ENCODE results near the gene HS3ST6.
"Not testable (repeated sequence)": the region's sequence is repeated elsewhere in the genome, so short reads cannot be mapped to it uniquely, and the experiment has no call there.

Gene HS3ST6

GRCh38 chr16:1944612-1945199, 26.5 kb upstream of the HS3ST6 start:
- H3K27ac ChIP-seq: no peak overlapping the region
- TF ChIP-seq, protein P1, sequence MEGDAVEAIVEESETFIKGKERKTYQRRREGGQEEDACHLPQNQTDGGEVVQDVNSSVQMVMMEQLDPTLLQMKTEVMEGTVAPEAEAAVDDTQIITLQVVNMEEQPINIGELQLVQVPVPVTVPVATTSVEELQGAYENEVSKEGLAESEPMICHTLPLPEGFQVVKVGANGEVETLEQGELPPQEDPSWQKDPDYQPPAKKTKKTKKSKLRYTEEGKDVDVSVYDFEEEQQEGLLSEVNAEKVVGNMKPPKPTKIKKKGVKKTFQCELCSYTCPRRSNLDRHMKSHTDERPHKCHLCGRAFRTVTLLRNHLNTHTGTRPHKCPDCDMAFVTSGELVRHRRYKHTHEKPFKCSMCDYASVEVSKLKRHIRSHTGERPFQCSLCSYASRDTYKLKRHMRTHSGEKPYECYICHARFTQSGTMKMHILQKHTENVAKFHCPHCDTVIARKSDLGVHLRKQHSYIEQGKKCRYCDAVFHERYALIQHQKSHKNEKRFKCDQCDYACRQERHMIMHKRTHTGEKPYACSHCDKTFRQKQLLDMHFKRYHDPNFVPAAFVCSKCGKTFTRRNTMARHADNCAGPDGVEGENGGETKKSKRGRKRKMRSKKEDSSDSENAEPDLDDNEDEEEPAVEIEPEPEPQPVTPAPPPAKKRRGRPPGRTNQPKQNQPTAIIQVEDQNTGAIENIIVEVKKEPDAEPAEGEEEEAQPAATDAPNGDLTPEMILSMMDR (IDR thresholded peaks at IDR 0.05): no peak
- no peak overlapping the region for H3K4me3 ChIP-seq

DNA sequence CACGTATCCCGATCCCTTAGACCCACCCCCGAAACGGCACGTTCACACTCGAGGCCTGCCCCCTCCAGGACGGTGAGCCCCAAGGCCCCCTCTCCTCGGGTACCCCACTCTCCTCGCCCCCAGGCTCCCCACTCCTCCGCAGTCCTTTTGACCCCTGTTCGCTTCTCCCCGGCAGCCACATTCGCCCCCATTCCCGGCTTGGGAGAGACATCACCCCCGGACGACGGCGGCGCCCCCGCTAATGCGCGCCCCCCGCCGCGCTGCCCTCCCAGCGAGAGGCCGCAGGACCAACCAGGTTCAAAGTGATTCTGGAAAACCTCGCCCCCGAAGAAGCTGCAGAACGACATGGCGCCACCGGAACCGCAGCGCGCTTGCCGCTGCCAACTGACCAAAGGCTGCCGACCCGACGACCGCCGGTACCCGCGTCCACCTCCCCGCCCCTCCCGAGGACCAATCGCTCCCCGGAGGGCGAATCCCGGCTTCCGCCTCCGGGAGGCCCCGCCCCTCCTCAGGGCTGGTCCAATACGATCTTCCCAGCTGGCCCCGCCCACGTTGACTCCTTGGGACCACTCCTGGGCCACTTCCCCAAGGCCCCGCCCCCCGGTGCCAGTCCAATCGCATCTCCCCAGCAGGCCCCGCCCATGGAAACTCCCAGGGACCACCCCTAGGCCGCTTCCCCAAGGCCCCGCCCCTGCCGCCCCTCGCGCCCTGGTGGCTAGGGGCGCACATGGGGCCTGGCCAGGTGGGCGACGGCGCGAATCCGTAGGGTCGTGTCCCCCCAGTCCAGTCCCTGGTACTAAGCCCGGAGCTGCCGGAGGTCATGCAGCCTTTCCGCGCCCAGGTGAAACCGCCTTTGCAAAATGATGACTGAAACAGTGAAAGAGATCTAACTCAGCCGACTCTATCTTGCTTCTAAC, 24.9 kb upstream of the HS3ST6 start, which contains the start of gene MSRB1:
MSRB1 (minus strand) TSS at position 390 of the 917 bp plus-strand sequence; CDS start at position 347, 43 bp downstream.
- TF ChIP-seq, protein P1 (IDR thresholded peaks at IDR 0.05): no peak
- DNase-seq (ENCODE audit: low spot score): peak; percentile 99
- peak within 1 kb of the TSS; percentile 91 for H3K4me3 ChIP-seq
- peak within 1 kb of the TSS; percentile 75 to 88 for H3K27ac ChIP-seq

More at GRCh38 chr16:1944612-1945199, 26.5 kb upstream of the HS3ST6 start:
- DNase-seq (ENCODE audit: low spot score): no peak

- no peak for DNase-seq (ENCODE audit: low spot score)
- Histone ChIP-seq H3K4me3 (peak overlapping the region; percentile 91), H3K27ac (peak overlapping the region; percentile 75 to 88)
- TF ChIP-seq, protein P1 (IDR thresholded peaks at IDR 0.05): no peak
These were observed 24.0 kb upstream of the HS3ST6 start for GRCh38 chr16:1942047-1942809.

DNA sequence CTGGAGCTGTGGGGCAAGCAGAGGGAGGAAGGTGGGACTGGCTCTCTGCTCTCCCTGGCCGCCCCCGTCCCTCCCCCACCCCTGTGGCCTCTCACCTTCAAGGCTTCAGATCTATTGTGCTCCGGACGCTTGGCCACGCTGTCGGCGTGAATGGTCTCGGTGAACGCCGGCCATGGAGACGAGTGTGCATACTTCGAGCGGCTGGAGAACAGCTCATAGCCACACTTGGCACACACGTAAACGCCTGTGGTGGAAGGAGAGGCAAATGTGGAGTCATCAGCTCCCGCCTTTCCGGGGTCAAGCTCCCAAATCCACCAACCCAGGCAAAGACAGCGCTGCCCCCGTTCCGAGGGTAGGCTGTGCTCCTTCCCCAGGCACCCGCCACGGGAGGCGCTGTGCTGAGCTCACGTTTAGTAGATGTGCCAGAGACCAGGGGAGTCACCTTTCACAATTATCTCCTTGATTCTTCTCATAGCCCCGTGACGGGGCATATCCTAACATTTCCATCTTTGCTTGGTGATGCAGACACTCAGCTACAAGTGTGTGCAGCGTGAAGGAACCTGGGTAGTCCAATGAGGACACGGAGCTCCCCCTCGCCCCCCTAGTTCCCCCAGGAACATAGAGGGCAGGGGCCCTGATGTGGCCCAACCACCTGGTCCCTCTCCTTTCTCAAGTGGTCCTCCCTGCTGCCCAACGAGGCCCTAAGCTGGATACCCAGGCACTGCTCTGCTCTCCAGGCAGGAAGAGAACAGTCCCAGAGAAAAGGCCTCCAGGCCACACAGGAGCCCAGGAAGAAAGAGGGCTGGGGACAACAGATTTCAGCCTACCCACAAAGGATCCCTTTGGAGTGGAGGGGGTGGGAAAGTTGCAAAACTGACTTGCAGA, 23.2 kb upstream of the HS3ST6 start:
- peak overlapping the region in 1 of 2 donors; percentile 88 for H3K27ac ChIP-seq
- DNase-seq (ENCODE audit: low spot score): no peak
- peak overlapping the region; percentile 91 for H3K4me3 ChIP-seq
- TF ChIP-seq, protein P1 (IDR thresholded peaks at IDR 0.05): no peak

GRCh38 chr16:1940273-1941161, 22.3 kb upstream of the HS3ST6 start:
- Histone ChIP-seq H3K27ac (no peak overlapping the region), H3K4me3 (no peak overlapping the region)
- TF ChIP-seq, protein P1 (IDR thresholded peaks at IDR 0.05): no peak
- no peak for DNase-seq (ENCODE audit: low spot score)

- not testable (repeated sequence) for H3K27ac ChIP-seq; DNase-seq (ENCODE audit: low spot score); H3K4me3 ChIP-seq
These were observed 21.6 kb upstream of the HS3ST6 start for GRCh38 chr16:1939833-1940232.
